GM21526 (cell line): ENCODE data around the gene C1QTNF8.
"Not testable (repeated sequence)": the region's sequence is repeated elsewhere in the genome, so short reads cannot be mapped to it uniquely, and the experiment has no call there.

ENCODE experiments used
- ATAC-seq: cut with Tn5 transposase; IDR thresholded peaks from one replicate; pipeline ENCODE4 v1.9.1; 2021; ENCODE audit warnings: moderate library complexity; ENCODE audit not compliant: unreplicated experiment, low FRiP score

C1QTNF8 gene

GRCh38 chr16:1095450-1096168 is 435 bp downstream of the C1QTNF8 start:
- no peak for ATAC-seq

GRCh38 chr16:1094601-1095449 is 1.2 kb downstream of the C1QTNF8 start:
- ATAC-seq = no peak

- no peak for ATAC-seq
Measured at GRCh38 chr16:1094124-1094479, 1.9 kb downstream of the C1QTNF8 start.

- ATAC-seq = no peak
Measured at GRCh38 chr16:1093284-1094123, 2.5 kb downstream of the C1QTNF8 start.

- not testable (repeated sequence) for ATAC-seq
Measured at GRCh38 chr16:1092685-1093283, 3.3 kb downstream of the C1QTNF8 start.

- no peak for ATAC-seq
Measured at GRCh38 chr16:1091992-1092552, 4.0 kb downstream of the C1QTNF8 start.

- ATAC-seq = no peak
Measured at GRCh38 chr16:1090620-1091587, 5.1 kb downstream of the C1QTNF8 start.

- ATAC-seq = no peak
Measured at GRCh38 chr16:1089822-1090619, 6.0 kb downstream of the C1QTNF8 start.

- ATAC-seq = no peak
Measured at GRCh38 chr16:1089439-1089821, 6.6 kb downstream of the C1QTNF8 start.

- no peak for ATAC-seq
Measured at GRCh38 chr16:1088295-1089170, 7.5 kb downstream of the C1QTNF8 start.

- ATAC-seq = not testable (repeated sequence)
Measured at GRCh38 chr16:1086443-1086842, 9.6 kb downstream of the C1QTNF8 start.

- ATAC-seq = no peak
Measured at GRCh38 chr16:1084971-1085370, 11.1 kb downstream of the C1QTNF8 start.

- no peak for ATAC-seq
Measured at GRCh38 chr16:1082952-1083675, 12.9 kb downstream of the C1QTNF8 start.

- no peak for ATAC-seq
Measured at GRCh38 chr16:1082266-1082951, 13.6 kb downstream of the C1QTNF8 start.

- ATAC-seq = no peak
Measured at GRCh38 chr16:1081734-1082265, 14.2 kb downstream of the C1QTNF8 start.
